Activated CD8-positive, alpha-beta memory T cell treated with anti-CD3 and anti-CD28 coated beads, Interleukin-2, amount 50 U/mL, for 1 hour (primary cell): ENCODE results near the gene NPC1.
"Not testable (repeated sequence)": the region's sequence is repeated elsewhere in the genome, so short reads cannot be mapped to it uniquely, and the experiment has no call there.

Source experiments
- DNase-seq: peaks from one replicate; pipeline ENCODE4 v3.0.0-alpha.2; 2020; ENCODE audit errors: extremely low read depth

Gene NPC1

DNA sequence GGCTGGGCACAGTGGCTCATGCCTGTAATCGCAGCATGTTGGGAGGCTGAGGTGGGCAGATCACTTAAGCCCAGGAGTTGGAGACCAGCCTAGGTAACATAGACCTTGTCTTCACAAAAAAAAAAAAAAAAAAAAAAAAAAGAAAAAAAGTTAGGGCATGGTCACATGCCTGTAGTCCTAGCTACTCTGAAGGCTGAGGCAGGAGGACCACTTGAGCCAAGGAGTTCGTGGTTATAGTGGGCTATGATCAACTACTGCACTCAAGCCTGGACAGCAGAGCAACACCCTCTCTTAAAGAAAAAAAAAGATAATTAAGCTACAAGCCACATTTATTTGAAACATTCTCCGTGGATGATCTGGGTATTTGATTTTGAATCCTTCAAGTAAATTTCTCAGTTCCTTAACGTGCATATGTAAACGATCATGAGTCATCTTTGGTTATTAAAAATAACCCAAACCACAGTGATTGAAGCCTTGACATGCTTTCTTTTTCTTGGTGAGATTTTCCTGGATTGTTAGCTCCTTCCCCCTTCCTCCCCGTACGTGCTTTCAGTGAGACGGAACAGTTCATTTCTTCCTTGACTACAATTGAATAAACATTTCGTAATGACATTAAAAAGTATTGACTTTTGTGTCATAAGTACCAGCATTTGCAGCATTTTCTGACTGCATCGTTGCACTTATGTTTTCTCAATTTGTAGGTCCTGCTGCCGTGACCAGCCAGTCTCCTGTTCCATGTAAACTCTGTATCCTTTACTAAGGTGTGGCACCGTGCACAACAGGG lies 62.7 kb downstream of the NPC1 start:
- DNase-seq = no peak

GRCh38 chr18:23521907-23522306 lies 64.4 kb downstream of the NPC1 start:
- no peak for DNase-seq

- DNase-seq = no peak
Measured at GRCh38 chr18:23521271-23521670, 65.0 kb downstream of the NPC1 start.

GRCh38 chr18:23519734-23520133 lies 66.6 kb downstream of the NPC1 start:
- no peak for DNase-seq

DNA sequence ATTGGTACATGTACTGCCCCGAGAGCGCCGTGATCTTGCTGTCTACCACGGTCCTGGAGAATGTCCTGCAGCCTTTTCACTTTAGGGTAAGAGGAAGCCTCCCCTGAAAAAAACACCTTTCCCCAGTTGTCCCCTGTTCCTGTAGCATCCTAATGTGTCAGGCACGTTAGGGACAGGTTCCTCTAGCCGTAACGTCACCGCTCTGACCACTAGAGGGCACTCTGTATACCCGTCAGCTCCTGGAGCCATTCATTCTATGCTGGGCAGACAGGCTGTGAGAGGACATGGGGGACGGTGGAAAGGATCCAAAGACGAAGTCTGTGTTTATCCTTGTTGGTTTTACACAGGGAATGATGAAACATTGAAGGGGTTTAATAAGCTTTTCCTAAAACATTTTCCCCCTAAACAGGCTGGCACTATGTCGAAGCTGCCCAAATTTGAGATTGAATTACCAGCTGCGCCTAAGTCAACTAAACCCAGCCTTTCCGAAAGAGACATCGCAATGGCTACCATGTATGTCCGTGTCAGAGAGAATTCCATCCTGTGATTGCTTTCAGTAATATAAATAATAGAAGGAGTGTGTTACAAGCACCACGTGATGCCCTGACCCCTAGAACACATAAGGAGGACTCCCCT lies 70.3 kb downstream of the NPC1 start:
- DNase-seq = peak; percentile 46

DNA sequence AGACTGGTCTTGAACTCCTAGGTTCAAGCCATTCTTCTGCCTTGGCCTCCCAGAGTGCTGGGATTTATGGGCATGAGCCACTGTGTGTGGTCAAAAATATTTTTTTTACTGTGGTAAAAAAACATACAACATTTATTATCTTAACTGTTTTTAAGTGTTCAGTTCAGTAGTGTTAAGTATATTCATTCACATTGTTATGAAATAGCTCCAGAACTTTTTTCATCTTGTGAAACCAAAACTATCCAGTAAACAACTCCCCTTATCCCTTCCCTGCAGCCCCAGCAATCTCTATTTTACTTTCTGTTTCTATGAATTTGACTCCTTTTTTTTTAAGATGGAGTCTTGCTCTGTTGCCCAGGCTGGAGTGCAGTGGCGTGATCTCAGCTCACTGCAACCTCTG lies 73.7 kb downstream of the NPC1 start:
- no peak for DNase-seq

- not testable (repeated sequence) for DNase-seq
Measured at GRCh38 chr18:23512216-23512615, 74.1 kb downstream of the NPC1 start.

GRCh38 chr18:23510923-23511322 lies 75.4 kb downstream of the NPC1 start:
- not testable (repeated sequence) for DNase-seq

- DNase-seq = no peak
Measured at GRCh38 chr18:23506393-23506792, 79.9 kb downstream of the NPC1 start.

DNA sequence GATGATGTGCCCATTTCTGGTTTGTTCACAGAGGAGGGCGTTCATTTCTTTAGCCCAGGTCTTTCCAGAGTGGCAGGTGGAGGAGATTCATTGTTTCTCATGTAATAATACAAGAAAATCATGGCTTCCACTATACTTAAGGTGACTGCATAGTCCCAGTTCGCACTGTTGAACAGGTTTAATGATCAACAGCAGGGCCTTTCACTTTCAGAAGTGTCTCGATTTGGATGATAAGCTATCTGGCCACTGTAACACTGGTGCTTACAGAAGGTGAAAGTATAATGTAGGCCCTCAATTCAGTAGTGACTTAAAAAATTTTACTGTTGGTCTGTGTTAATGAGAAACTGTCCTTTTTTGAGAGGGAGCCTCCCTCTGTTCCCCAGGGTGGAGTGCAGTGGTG lies 81.6 kb downstream of the NPC1 start:
- no peak for DNase-seq

GRCh38 chr18:23503963-23504344 lies 82.4 kb downstream of the NPC1 start:
- no peak for DNase-seq

GRCh38 chr18:23503038-23503962 lies 83.0 kb downstream of the NPC1 start, which contains the start of gene RMC1:
RMC1 (plus strand) TSS chr18:23503511; CDS start chr18:23503619, 108 bp downstream.
- DNase-seq = peak; percentile 83

- no peak for DNase-seq
Measured at GRCh38 chr18:23502516-23503037, 83.7 kb downstream of the NPC1 start.

DNA sequence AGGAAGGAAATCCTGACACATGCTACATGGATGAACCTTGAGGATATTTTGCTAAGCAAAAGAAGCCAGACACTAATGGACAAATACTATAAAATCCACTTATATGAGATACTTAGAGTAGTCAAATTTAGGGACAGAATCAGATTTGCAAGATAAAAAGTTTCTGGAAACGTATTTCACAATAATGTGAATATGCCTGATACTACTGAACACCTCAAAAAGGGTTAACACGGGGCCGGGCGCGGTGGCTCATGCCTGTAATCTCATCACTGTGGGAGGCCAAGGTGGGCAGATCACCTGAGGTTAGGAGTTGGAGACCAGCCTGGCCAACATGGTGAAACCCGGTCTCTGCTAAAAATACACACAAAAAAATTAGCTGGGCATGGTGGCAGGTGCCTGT lies 84.7 kb downstream of the NPC1 start:
- no peak for DNase-seq

GRCh38 chr18:23499291-23499781 lies 87.0 kb downstream of the NPC1 start:
- DNase-seq = no peak

GRCh38 chr18:23498877-23499276 lies 87.4 kb downstream of the NPC1 start:
- peak; percentile 56 for DNase-seq

GRCh38 chr18:23498117-23498516 lies 88.2 kb downstream of the NPC1 start:
- DNase-seq = no peak

- no peak for DNase-seq
Measured at GRCh38 chr18:23495723-23496440, 90.4 kb downstream of the NPC1 start.

DNA sequence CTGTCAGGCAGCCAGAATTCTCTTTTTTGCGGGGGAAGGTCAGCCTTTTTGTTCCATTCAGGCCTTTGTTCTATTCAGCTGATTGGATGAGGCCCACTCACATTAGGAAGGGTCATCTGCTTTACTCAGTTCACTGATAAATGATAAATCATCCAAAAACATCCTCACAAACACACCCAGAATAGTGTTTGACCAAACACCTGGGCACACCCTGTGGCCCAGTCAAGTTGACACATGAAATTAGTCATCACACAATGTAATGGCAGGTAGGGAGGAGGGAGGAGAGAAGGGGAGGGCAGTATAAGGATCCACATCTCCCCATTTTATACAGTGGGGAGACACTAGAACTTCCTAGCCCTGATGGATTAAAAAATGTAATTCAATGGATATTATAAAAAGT lies 91.3 kb downstream of the NPC1 start:
- no peak for DNase-seq

- DNase-seq = no peak
Measured at GRCh38 chr18:23493654-23494053, 92.7 kb downstream of the NPC1 start.

GRCh38 chr18:23489586-23489985 lies 96.7 kb downstream of the NPC1 start:
- DNase-seq = not testable (repeated sequence)
